Fibroblast of lung (primary cell): ENCODE results near the gene TCF4.

Experiments
- EZH2 ChIP-seq: IDR thresholded peaks from 2 replicates; pipeline ENCODE4 v1.5.1; 2012; ENCODE audit warnings: low read length, control low read depth, mild to moderate bottlenecking; ENCODE audit errors: missing control alignments
- TF ChIP-seq, protein P1 (sequence below), 2 donors: IDR thresholded peaks in 1 of 2; conservative IDR thresholded peaks in 1 of 2; 1 replicate in 1 of 2; 2 replicates in 1 of 2; pipeline ENCODE4 v1.5.1; 2011 to 2012; ENCODE audit warnings: low read length in 2 of 2, control low read depth in 1 of 2, inconsistent platforms in 1 of 2, low read depth in 1 of 2, mild to moderate bottlenecking in 1 of 2

DNA sequence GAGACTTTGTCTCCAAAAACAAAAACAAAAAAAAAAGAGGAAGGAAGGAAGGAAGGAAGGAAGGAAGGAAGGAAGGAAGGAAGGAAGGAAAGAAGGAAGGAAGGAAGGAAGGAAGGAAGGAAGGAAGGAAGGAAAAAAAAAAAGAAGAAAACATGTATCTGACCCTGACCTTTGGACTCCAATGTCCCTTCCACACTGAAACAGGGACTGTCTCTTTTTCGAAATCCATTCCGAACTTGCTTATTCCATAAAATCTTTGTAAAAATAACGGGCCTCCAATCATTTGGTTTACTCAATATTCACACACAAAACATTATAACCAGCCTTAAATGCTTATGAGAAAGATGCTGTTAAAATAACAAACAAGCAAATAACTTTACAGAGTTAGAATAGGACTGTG is 225.7 kb downstream of the TCF4 start:
- TF ChIP-seq, protein P1, sequence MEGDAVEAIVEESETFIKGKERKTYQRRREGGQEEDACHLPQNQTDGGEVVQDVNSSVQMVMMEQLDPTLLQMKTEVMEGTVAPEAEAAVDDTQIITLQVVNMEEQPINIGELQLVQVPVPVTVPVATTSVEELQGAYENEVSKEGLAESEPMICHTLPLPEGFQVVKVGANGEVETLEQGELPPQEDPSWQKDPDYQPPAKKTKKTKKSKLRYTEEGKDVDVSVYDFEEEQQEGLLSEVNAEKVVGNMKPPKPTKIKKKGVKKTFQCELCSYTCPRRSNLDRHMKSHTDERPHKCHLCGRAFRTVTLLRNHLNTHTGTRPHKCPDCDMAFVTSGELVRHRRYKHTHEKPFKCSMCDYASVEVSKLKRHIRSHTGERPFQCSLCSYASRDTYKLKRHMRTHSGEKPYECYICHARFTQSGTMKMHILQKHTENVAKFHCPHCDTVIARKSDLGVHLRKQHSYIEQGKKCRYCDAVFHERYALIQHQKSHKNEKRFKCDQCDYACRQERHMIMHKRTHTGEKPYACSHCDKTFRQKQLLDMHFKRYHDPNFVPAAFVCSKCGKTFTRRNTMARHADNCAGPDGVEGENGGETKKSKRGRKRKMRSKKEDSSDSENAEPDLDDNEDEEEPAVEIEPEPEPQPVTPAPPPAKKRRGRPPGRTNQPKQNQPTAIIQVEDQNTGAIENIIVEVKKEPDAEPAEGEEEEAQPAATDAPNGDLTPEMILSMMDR (conservative IDR thresholded peaks at IDR 0.05 in 1 of 2, IDR thresholded peaks at IDR 0.05 in 1 of 2; ENCODE audit: low read depth in 1 of 2, low read length in 2 of 2): no peak
- no peak for TF ChIP-seq EZH2
